GM19240 (cell line): ENCODE data around the gene TXNDC8.
"Not testable (repeated sequence)": the region's sequence is repeated elsewhere in the genome, so short reads cannot be mapped to it uniquely, and the experiment has no call there.

Experiments
- DNase-seq: peaks from one replicate; pipeline ENCODE4 v3.0.0; 2011; ENCODE audit warnings: low spot score; ENCODE audit not compliant: insufficient read length

The TXNDC8 gene

DNA sequence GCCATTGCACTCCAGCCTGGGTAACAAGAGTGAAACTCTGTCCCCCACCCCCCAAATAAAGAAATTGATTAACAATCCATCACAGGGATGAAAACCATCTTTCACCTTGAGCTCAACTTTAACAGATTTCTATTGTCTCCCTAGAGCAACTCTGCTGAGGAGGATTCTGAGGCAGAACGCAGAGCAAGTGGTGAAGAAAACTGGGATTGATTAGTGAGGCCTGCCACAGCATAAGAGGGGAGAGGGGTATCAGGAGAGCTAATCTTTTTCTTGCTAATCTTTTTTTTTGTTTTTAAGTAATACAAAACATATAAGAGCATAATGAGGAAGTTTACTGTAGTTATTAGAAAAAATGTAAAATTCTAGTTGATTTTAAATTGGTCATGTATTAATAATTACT is 8.9 kb downstream of the TXNDC8 start:
- DNase-seq: no peak

- DNase-seq: no peak
Observed at GRCh38 chr9:110327716-110328115, 9.9 kb downstream of the TXNDC8 start.

- DNase-seq: no peak
Observed at GRCh38 chr9:110323818-110324217, 13.8 kb downstream of the TXNDC8 start.

GRCh38 chr9:110320651-110321445 is 16.8 kb downstream of the TXNDC8 start:
- DNase-seq: no peak

GRCh38 chr9:110319781-110320492 is 17.7 kb downstream of the TXNDC8 start:
- DNase-seq: no peak

DNA sequence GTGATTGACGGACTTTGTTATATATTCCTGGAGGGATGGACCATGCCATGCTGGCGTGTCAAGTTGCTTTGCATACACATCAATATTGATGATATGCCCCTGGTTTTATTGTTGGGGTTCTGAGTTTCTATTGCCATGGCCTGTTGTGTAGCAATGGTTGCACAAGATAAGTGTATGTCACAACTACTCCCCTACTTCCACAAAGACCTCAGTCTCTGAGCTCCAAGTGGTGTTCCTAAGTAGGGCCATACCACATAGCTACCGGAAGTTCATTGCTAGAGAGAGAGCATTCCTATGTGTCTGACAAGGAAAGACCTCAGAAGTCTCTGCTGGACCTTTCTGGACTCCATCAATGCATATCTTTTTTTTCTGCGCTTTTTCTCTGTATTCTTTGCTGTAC is 19.8 kb downstream of the TXNDC8 start:
- no peak for DNase-seq

DNA sequence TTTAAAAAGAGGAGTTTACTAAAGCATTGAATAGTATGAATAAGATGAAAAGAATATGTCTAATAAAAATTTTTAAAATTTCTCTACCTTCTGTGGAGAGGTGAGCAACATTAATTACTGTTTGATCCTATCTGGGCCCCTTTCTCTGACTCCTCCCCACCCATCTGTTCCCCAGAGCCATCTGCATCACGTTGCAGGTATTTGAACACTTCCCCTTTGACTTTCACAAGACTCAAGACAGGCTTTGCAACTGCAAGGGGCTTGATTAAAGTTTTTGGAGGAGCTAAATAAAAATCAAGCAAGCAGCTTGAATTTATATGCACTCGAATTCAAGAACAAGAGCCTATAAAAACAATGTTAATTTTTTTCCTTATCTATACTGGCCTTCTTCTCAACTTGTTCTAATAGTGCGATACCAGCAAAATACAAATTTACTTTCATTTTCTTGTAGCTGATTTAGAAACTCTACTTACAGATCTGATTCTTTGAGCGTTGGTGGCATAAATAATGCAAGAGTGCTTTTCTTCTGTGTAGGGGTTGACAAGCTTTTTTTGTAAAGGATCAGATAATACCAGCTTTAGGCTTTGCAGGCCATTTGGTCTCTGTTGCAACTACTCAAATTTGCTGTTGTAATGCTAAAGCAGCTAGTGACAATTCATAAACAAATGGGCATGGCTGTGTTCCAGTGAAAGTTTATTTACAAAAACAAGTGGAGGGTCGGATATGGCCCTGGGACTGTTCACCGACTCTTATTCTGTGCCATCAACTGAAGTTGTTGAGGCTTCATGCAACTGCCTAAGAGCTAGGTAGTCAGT is 21.2 kb downstream of the TXNDC8 start:
- DNase-seq: peak; percentile 28

DNA sequence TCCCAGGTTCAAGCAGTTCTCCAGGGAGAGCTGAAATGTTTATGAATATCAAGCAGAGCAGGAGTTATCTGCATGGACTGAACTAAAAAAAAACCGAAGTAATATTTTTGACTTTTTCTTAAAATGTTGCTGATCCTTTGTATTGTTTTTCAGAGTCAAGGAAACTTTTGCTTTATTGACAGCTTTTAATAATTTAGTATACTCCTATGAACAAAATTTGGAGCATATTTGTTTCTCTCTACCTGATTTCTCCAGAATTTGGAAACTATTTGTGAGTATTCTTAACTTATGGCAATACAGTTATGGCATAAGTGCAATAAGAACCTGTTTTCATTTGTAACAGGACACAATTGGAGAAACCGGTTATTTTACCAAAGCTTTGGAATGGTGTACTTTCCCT is 25.7 kb downstream of the TXNDC8 start:
- DNase-seq: not testable (repeated sequence)

DNA sequence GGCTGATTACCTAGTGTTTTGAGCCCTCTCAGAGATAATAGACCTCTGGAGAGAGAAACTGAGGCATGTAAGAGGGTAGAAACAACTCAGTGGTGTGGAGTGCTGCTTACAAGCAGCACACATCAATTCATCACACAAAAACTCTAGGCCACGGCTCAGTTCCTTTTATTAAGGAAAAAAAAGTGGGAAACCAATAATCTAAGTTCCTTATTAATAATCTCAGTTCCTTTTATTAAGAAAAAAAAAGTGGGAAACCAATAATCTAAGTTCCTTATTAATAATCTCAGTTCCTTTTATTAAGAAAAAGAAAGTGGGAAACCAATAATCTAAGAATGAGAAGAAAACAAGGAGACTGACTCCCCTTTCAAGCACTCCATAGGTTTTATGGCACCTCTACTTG is 28.0 kb downstream of the TXNDC8 start:
- no peak for DNase-seq

DNA sequence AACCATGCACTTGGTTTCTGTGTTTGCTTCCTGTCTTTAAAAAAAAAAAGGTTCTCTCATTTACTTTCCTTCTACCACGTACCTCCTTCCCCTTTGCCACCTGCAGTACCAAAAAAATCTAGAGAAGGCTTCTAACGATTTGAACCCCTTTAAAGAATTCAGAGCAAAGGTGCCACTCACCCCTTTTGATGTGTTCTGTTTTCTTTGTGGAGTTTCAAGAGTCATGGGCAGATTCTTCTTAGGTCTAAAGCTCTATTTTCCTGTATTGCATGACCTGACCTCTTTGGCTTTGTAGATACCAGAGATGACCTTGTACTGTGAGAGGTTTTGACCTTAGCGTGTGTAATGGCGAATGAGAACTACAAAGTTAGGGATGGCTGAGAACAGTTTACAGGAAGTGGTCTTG is 29.0 kb downstream of the TXNDC8 start:
- no peak for DNase-seq

- DNase-seq: no peak
Observed at GRCh38 chr9:110307191-110307590, 30.5 kb downstream of the TXNDC8 start.

- DNase-seq: no peak
Observed at GRCh38 chr9:110303133-110303532, 34.5 kb downstream of the TXNDC8 start.

- DNase-seq: no peak
Observed at GRCh38 chr9:110298043-110298605, 39.5 kb downstream of the TXNDC8 start.

DNA sequence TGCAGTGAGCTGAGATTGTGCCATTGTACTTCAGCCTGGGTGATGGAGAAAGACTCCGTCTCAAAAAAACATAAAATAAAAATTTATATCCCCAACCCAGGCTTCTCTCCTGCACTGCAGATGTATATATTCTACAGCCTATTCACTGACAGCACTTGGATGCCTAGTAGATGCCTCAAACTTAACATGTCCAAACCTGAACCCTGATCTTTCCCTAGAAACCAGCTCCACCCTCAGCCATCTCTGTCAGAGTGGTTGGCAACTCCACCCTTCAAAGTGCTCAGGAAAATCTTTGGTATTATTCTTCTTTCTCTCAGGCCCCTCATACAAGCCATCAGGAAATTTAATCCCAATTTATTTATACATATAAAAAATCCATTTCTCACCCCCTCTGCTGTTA is 44.4 kb downstream of the TXNDC8 start:
- DNase-seq: no peak

GRCh38 chr9:110291921-110292557 is 45.6 kb downstream of the TXNDC8 start:
- DNase-seq: no peak

DNA sequence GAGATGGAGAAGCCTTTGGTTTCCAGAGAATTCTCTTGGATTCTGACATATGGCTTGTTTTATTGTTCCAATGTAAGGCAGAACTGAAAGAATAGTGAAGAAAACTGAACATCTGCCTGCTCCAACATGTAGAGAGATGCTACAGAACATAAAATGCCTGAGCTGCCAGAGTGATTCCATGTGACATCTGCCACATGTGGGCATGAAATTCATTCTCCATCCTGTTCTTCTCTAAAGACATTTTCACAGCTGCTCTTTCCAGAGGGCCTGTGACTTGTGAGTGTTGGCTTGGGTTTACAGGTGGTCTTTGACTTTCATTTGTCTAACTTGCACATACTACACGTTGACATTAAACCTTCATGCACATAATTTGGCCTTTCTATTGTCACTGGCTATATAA is 47.7 kb downstream of the TXNDC8 start:
- no peak for DNase-seq

- no peak for DNase-seq
Observed at GRCh38 chr9:110288503-110288902, 49.2 kb downstream of the TXNDC8 start.

DNA sequence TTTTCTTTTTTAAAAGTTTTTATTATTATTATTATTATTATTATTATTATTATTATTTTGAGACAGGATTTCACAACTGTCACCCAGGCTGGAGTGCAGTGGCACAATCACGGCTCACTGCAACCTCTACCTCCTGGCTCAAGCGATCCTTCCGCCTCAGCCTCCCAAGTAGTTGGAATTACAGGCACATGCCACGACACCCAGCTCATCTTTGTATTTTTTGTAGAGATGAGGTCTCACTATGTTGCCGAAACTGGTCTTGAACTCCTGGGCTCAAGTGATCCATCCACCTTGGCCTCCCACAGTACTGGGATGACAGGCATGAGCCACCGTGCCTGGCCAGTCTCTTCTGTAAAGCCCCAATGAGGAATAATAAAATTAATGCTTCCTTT is 50.4 kb downstream of the TXNDC8 start:
- DNase-seq: no peak

DNA sequence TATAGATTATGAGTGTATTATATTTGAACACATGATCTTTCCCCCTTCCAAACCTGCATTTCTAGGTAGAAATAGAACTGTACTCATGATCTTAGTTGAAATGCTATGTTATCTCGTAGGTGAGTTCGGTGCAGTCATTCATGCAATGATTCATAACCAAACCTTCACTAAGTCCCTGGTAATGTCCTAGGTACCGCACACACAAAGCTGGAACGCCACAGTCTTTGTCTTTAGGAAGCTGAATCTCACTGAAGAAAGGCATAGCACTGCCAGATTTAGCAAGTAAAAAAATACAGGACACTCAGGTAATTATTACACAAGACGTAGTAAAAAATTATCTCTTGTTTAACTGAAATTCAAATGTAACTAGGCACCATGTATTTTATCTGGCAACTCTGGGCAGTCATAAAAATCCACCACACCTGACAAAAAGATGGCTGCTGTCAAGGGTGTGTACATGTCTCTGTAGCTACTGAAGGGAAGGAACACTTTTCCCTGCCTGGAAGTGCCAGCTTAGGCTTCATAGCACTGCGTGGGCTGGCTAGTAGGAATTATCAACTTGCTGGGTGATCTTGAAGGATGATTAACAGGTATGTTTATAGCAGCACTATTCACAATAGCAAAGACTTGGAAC is 53.3 kb downstream of the TXNDC8 start:
- no peak for DNase-seq

DNA sequence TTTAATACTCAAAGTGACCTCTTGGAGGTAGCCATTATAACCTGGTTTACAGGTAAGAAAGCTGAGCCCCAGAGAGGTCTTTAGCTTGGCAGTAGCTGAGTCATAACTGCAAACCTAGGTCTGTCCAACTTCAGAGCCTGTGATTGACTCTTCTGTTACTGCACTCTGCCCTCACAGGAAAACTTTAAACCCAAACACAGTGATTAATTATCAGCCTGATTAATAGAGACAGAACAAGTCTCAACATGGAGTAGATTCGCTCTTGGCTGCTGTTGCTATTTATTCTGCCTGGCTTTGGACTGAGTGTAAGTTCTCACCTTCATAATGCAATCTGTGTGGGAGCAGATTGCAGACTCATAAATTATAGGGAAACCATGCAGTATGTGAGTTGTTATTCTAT is 53.9 kb downstream of the TXNDC8 start:
- DNase-seq: no peak

DNA sequence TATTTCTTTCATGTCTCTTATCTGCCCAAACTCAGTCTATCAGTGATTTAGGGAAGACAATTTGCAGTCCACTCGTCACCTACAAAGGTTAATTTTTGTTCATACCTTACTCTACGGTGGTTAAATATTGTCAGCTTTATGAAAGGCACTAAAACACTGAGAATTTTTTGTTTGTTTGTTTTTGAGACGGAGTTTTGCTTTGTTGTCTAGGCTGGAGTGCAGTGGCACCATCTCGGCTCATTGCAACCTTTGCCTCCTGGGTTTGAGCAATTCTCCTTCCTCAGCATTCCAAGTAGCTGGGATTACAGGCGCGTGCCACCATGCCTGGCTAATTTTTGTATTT is 55.0 kb downstream of the TXNDC8 start:
- DNase-seq: no peak
